Stimulated activated CD4-positive, alpha-beta T cell treated with anti-CD3 and anti-CD28 coated beads, Interleukin-15, amount 100 ng/mL, for 48 hours (primary cell): ENCODE results near the gene SH2D6.
"Not testable (repeated sequence)": the region's sequence is repeated elsewhere in the genome, so short reads cannot be mapped to it uniquely, and the experiment has no call there.

Experiments
- DNase-seq, 2 donors: peaks; one replicate each; pipeline ENCODE4 v3.0.0-alpha.2; 2020; ENCODE audit warnings: low read depth in 2 of 2

SH2D6 gene

GRCh38 chr2:85468096-85468703, 49.7 kb downstream of the SH2D6 start:
- DNase-seq, result no peak

GRCh38 chr2:85468704-85469349, 50.3 kb downstream of the SH2D6 start:
- DNase-seq, result no peak

GRCh38 chr2:85470850-85471800, 52.6 kb downstream of the SH2D6 start:
- DNase-seq, result no peak

- DNase-seq, result no peak
These were observed 53.7 kb downstream of the SH2D6 start for GRCh38 chr2:85472261-85472660.

- DNase-seq, result no peak
These were observed 57.4 kb downstream of the SH2D6 start for GRCh38 chr2:85475799-85476490.

GRCh38 chr2:85476624-85477023, 58.1 kb downstream of the SH2D6 start:
- DNase-seq, result no peak

- no peak for DNase-seq
These were observed 59.4 kb downstream of the SH2D6 start for GRCh38 chr2:85477884-85478283.

- DNase-seq, result no peak
These were observed 63.6 kb downstream of the SH2D6 start for GRCh38 chr2:85481818-85482777.

- not testable (repeated sequence) for DNase-seq
These were observed 66.1 kb downstream of the SH2D6 start for GRCh38 chr2:85484615-85485014.

GRCh38 chr2:85485815-85486214, 67.3 kb downstream of the SH2D6 start:
- no peak for DNase-seq
